NCI-H524 (cell line): ENCODE measurements around the gene TMEM213.

Experiments used
- DNase-seq, 2 experiments: peaks; one replicate each; lab custom pipeline; 2025; lab: John Stamatoyannopoulos, UW

Gene TMEM213, protein sequence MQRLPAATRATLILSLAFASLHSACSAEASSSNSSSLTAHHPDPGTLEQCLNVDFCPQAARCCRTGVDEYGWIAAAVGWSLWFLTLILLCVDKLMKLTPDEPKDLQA

DNA sequence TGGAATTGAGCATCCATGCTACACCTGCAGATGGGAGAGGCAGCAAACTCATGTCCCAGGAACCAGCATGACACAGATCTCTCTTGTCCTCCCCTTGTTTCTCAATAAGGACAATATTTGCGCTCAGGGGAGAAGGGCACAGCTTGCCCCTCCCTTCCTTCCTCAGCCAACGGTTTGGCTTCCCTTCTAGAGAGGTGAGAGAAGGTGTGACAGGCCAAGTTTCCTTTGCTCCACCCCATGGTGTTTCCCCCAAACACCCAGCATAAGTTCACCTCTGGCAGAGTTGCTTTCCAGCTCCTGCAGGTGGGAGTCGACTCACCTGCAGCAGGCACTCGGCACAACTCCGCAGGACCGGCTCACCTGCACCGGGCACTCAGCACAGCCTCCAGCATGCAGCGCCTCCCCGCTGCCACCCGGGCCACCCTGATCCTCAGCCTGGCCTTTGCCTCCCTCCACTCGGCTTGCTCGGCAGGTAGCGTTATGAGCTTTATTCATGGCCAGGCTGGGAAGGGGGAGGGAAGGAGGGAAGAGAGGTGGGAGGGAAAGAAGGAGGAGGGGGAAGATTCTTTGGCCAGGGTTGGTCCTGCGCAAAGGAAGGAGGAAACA is at the start of gene TMEM213, which contains the start of gene ATP6V0A4:
TSS of gene TMEM213 (plus strand) at position 280 of the 606 bp plus-strand sequence. CDS start at position 391, 111 bp downstream.
TSS of gene ATP6V0A4 (minus strand) at position 482 of the 606 bp plus-strand sequence. CDS start 26,949 bp downstream, outside the sequence.
- no peak for DNase-seq

DNA sequence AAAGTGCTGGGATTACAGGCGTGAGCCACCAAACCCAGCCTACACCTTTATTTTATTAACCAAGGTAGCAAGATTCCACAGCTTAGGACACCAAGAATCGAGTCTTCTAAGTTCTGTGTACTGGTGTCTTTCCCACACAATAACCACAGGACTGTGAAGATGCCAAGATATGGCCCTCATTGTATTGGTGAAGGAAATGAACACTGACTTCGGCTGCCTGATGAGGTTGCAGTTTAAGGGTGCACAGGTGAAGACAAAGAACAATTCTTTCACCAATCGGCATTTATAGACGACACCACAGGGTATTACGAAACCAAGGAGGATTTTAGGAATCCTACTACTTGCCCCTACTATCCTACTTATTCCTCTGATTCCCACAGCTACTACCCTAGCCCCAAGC is 49.1 kb upstream of the TMEM213 start:
- no peak for DNase-seq

DNA sequence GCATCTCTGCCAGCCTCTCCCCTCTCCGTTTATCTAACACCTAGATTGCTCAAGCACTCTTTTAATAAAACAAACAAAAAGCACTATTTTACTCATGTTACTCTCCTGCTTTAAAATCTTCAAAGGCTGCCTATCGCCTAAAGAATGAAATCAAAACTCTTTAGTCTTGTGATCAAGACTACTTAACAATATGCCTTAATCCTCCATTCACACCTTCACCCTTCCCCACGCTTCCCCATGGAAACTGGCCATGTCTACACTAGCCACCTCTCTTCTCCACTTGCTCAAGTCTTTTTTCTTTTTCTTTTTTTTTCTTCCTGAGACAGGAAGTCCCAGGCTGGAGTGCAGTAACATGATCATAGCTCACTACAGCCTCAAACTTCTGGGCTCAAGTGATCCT is 47.8 kb upstream of the TMEM213 start:
- no peak for DNase-seq

DNA sequence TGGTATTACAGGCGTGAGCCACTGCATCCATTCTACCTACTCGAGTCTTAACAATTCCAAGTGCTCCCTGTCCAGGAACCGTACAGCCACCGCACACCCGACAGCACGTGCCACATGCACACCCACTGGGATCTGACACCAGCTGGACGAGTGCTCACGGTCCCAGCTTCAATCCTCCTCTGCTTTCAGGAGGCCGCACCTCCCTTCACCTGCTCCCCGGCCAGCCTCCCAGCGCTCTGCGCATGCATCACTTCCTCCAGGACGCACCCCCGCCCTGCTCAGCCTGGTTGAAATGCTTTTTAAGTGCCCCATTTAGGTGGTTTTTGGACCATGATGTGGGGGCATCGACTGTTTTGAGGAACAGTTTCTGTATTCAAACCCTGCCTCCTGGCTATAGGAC is 47.3 kb upstream of the TMEM213 start:
- no peak for DNase-seq

DNA sequence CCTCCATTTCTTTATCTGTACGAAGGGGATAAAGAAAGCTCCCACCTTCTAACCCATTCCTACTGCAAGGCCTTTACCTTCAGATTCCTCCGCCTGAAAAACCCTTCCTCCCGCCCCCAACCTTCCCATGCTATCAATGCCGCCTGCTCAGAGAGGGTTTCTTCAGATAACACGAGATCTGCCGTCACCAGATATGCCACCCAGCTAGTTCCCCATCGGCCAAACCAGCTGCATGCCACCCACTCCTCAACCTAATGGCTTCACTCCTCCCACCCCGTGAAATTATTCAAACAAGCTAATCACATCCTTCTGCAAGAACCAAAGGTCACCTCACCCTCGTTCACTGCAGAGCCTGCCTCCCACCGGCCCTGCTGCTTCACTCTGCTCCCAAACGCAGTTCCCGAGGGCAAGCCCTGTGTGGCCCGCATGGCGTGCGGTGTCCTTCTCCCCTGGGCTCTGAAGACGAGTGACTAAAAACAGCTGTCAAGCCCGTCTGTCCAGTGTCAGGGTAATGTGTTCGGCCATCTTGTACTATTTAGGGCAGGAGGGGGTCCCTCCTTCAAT is 46.8 kb upstream of the TMEM213 start:
- DNase-seq, result no peak

DNA sequence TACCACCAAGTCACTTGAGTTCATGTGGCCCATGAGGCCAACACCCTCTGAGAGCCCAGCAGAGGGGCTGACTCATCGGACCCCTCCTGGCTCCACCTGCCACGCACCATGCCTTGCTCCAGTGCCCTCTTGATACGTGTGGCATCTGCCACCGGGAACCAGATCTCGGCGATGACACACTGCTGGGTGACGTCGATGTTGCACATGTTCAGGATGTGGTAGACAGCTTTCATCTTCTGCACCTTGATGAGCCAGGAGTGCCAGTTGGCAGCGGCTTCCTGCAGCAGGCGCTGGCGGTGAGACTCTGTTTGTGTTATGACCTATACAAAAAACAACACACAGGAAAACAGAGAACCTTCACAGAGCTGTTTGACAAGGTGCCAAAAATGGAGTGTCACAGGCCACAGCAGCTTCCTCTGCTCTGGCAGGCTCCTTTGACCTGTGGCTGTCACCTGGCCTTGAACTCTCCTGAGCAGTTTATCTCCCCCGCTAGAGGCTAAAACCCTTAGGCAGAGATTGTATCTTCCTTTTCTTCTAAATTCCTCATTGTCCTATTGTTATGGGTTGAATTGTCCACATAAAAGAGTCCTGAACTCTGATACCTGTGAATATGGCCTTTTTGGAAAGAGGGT is 45.2 kb upstream of the TMEM213 start:
- DNase-seq, result peak; percentile 63 to 91

DNA sequence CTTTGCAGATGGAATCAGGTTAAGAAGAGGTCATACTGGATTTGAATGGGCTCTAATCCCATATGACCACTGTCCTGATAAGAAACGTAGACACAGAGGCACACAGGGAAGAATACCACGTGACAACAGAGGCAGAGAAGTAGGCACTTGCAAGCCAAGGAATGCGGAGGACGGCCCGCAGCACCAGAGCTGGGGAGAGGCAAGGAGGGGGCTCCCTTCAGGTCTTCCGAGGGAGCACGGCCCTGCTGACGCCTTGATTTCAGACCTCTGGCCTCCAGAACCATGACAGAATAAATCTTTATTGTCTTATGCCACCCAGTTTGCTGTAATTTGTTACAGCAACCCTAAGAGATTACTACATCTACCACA is 44.7 kb upstream of the TMEM213 start:
- no peak for DNase-seq

DNA sequence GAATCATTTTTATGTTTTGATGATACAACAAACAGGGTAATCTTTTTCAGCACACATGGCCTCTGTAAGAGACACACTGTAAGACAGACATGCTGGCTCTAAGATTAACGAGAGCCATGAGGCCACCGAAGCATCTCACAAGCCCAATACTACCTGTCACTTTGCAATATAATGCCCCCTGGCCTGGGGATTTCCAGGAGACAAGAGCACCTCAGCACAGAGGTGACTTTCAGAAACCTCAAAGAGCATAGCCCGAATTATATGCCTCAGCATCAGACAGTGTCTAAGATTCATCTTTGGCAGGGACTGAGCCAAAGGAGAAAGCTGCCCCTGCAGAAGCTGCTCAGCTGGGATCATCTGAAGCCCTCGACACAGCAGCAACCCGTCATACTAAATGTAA is 44.2 kb upstream of the TMEM213 start:
- DNase-seq, result no peak

DNA sequence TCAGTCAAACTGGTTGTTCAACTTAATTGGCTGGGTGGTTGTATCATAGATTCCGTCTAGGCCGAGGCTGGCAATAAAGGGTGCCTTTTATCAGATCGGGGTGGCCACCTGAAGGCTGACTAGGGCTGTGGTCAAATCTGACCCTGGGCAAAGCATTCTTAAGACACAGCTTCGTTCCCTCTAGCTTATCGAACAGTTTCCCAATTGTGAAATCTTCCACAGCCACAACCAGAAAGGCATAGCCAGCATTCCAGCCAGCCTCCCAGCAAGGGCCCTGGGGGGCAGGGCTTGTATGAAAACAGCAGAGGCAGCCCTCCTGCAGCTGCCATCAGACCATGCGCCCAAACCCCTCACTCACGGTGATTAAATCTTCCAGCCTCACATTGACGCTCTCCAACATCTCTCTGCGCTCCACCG is 42.5 kb upstream of the TMEM213 start:
- no peak for DNase-seq

DNA sequence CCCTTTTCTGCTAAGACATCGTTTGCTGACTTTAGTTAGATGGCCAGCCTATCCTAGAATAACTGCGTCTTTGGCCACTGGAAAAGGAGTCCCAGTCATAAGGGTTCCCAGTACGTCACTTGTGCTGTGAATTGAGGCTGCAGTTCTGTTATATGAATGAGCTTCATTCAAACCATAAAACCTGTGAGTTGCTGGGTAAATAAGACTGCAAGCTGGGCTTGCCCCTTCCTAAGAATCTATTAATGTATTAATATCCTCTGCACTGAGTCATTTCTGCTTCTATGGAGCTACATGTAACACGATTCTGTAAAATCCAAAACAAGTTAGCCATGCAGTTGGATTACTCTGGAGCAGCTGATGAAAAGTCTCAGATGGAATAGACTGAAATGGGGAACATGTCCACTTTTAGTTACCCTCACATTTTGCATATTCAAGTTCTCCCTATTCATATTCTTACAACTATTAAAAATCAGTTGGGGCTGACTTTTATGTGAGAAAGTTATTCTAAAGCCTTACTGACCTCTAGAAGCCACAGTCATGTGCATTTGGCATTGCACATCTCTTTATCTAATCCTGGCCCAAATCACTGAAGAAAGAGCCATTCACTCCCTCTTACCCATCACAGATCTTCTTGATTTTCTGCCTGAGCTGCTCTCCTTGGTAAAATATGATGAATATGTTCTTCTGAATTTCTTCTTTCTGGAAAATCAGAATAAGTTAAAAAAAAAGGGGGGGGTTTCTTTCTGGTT is 41.8 kb upstream of the TMEM213 start:
- DNase-seq, result no peak

DNA sequence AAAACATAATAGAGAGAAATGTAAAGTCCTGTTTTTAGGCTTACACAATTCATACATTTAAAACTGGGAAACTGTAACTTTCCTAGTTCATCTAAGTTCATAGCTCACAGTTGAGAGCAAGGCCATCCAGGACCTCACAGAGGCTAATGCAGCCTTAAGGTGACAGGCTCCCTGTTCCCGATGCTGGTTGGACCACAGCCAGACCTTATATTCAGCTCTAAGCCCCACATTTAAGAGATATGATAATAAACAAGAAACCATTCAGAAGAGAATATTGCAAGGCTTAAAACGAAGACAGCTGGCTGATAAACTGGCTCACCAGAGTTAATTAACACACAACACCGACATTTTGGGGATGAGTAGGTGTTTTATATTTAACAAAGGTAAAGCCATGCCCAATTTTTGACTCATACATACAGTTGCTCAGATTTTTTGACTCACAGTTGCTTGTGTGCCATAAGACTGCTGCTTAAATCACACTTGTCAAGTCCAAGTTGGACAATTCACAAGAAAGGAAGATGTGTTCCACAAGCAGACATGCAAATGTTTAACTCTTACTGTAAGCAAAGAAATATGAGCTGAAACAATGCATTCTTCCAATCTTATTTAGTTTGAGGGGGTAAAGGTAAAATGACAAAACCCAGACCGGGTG is 41.1 kb upstream of the TMEM213 start:
- peak in 1 of 2 experiments; percentile 28 for DNase-seq

DNA sequence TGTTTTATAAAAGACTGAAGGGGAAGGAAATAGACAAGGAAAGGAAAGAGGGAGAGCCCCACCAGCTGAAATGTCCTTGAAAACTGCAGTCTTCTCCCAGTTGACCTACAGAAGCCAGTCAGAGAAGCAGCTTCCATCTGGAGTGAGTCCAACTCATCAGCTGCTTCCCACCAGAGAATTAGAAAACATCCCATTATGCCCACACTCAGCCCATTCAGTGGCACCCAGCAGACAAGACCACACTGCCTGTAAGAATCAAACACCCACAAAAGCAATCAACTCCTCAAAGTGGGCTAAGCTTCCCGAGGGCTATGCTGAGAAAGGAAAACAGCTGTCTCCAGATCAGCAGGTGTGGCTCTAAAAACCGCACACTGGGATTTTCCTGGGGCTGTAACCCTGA is 29.6 kb upstream of the TMEM213 start:
- peak in 1 of 2 experiments; percentile 58 for DNase-seq

DNA sequence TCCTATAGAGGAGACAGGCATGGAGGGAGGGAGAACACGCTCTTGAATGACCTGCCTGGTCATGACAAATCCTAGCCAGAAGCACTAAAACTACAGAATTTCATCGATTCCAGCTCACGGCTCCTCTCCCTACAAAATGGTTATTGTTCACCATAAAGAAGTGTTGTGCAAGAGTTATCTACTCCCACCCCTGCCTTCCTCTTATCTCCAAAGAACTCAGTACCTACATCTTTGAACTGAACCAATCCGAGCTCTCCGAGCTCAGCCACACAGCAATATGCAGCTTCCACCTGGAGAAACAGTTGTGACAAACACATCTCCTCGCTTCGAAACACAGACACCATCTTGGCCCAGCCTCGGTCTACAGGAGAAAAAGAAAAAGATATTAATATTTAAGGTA is 26.9 kb upstream of the TMEM213 start:
- DNase-seq, result no peak

DNA sequence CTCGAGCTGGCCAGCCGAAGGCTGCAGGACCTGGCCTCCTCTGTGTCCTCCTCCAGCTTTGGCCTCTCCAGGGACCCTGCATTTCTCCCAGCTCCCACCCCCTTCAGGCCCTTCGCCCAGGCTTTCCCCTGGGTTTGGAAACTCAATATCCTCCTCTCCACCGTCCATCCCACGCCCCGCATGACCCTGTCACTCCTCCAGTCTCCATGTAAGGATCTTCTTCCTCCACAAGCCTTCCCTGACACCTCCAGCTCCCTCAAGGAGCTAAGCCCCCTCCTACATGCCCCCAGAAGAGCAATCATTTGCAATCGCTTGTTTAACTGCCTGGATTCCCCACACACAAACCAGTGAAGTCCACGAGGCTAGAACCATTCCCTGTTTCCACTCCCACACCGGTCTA is 24.6 kb upstream of the TMEM213 start:
- no peak for DNase-seq

DNA sequence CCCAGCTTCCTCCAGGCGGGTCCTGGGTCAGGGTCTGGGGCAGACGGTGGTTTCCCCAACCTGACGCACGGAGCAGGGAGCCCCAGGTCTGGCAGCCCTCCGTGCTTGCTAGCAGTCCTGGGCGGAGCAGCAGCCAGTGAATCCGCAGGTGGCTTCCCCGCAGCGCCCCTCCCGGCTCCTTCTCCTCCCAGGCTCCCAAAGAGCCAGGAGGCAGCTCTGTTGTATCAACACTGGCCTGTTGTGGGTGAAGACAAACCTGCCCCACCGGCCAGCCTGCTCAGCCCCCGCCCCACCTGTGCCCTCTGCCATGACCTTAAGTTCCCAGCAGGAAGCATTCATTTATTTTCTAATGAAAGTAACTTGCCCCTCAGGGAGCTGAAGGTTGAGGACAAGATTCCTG is 24.0 kb upstream of the TMEM213 start:
- DNase-seq, result no peak

DNA sequence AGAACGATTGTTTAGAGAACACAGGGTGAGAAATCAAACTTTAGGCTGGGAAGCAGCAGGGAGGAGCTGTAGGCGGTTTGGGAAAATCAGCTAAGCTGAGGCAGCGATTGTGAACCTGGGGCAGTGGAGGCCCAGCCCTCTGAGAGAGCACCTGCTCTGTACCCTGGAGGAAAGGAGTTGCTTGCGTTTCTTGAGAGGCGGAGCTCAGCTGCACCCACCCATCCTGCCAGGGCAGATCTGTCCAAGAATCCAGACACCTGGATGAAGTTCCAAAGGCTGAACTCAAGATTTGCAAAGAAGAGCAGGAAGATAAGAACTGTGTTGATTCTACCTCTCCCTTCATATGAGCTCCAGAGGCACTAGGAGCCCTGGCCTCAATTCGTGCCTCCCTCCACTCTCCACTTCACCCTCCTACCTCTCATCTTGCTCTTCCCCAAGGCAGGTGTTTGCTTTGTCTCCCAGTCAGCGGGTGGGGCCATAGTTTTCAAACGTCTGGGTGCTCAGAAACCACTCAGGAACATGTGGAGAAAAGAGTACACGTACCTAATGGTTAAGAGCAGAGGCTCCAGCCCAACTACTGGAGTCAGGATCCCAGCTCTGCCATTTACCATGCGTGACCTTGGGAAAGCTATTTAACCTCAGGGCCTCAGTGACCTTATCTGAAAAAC is 21.5 kb upstream of the TMEM213 start:
- no peak for DNase-seq

DNA sequence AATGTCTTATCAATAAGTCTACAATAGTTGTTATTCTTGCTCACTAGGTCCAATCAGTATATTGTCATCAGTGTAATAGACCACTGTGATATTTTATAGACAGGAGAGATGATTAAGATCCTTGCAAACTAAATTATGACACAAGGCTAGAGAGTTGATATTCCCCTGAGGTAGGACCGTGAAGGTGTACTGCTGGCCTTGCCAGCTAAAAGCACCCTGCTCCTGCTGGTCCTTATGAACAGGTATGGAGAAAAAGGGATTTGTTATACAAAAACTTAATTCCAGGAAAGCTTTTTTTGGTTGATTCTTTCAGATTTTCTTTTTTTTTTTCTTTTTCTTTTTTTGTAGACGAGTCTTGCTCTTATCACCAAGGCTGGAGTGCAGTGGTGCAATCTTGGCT is 16.8 kb upstream of the TMEM213 start:
- no peak for DNase-seq

DNA sequence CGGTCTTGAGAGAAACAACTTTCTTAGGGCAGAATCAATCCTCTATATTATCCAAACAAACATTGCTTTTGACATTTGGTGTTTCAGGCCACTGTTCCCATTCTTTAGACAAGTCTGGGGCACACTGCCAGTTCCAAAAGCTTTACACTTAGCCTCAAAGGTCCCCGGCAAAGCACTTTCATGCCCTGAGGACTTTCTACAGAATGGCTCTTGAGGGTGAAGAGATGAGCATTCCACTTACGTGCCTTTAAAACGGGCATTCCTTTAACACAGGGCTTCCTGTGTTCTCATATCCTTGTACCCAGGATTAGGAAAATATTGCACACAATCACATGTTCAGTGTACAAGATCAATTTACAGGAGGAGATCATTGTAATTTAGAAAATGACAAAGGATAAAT is 13.1 kb upstream of the TMEM213 start:
- DNase-seq, result no peak

DNA sequence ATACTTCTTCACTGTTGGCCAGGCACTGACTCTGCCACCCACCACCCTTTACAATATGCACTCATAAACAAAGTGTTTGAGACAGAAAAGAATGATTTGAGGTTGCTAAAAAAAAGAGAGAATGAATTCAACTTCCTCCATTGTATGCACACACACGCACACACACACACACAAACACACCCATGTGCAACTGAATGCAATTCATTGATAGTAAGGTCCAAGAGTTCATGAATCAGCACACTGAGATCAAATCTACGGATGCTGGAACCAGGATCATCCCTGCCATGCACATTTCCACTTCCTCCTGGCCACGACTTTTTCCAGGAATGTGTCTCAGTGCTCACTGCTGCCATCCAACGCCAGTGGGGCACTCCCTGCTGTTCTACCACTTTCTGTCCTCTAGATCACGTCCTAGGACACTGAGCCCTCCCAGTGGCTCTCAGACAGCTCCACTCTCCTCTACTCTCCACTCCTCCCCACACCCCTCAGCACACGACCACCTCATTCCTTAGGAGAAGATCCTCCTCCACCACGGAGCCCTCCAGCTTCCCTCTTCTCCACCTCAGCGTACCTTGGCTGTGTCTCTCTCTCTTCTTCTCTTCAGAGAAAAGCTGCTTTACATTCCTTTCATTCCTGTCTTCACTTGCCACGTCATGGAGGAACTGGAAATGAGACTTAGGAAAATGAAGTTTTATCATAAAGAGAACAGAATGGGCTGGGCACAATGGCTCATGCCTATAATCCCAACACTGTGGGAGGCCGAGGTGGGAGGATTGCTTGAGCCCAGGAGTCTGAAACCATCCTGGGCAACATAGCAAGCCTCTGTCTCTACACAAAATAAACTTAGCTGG is 12.0 kb upstream of the TMEM213 start:
- no peak for DNase-seq

DNA sequence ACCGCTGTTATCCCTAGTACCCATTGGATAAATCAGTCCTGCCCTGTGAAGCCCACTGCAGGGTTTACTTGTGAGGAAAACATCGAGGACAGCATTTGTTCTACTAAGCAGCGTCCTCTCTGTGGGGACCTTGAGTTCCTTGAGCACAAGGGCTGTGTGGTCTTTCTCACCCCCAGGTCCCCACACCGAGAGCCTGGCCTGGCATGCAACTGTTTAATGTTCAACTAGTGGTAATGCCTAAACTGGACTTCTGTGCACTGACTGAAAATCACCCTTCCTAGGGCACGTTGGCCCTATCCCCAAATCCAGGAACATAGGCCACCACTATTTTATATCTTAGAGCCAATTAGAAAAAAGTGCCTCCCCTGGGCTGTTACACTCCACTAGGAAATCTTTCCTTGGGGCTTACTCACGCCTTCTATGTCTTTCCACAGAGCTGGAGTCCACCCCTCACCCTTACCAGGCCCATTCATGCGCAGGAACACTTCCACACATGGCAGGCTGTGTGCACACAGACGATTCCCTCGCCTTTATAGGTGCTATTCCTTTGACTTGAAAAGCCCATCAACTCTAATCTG is 1.7 kb upstream of the TMEM213 start:
- DNase-seq, result no peak
